LHCN-M2 (cell line): ENCODE measurements around the gene GRM3. TPM values are rescaled to one million over a fixed set of nuclear protein-coding genes. Genes with fewer than 3 reads are reported as not detected.

Experiments used
- DNase-seq: peaks from one replicate; pipeline ENCODE4 v3.0.0-alpha.2; 2012; ENCODE audit warnings: low read depth
- total RNA-seq: library from RNA; depleted of rRNA; stranded (reverse); fragments of >200 nt; gene quantifications from 2 replicates; pipeline ENCODE4 v1.2.3, GENCODE V29; 2014

GRM3 gene
- total RNA-seq, 1 experiment from 2014 or later, result not detected

- no peak for DNase-seq
Measured at GRCh38 chr7:86692755-86693154, 49.0 kb downstream of the GRM3 start.

DNA sequence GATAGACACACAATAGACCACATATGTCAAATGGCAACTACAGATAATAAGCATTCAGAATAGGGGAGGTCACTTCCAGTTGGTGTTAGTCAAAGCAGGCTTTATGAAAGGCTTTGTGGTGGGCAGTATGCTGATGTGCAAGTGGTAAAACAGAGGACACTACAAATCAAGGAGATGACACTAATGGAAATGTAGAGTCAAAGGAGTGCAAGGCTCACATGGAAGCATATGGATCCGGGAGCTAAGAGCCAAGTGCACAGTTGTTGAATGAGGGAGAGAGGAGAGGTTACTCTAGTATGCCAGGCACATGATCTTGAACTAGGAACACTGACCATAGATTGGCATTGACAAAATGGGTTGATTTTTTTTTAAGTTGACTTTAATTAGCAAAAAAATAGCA, 62.7 kb downstream of the GRM3 start:
- DNase-seq, result no peak

DNA sequence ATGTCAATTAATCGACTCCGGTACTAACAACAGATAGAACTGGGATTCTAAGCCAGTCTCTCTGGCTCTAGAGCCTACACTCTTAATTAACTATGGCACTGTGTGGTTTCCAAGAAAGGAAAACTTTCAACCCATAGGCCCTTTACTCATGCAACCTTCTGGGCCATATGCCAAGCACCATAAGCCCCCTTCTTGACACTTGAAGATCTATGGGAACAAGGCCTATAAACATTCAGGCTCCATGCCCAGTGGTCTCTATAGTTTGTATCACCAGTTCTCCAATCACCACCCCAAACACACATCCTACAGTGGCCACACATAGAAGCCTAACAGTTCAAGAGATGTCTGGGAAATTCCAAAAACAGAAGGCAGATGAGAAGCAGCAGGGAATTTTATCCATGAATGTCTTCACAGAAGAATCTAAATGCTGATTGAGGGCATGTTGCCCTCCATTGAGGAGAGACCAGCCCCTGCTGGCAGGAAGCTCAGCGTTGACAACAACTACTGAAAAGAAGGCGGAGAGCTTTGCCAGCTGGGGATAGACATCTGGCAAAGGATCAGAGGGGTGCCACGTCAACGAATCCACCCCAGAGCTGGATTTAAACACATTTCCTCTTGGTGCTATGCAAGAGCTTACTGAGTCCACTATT, 64.4 kb downstream of the GRM3 start:
- no peak for DNase-seq

- DNase-seq, result no peak
Measured at GRCh38 chr7:86720306-86720705, 76.6 kb downstream of the GRM3 start.

DNA sequence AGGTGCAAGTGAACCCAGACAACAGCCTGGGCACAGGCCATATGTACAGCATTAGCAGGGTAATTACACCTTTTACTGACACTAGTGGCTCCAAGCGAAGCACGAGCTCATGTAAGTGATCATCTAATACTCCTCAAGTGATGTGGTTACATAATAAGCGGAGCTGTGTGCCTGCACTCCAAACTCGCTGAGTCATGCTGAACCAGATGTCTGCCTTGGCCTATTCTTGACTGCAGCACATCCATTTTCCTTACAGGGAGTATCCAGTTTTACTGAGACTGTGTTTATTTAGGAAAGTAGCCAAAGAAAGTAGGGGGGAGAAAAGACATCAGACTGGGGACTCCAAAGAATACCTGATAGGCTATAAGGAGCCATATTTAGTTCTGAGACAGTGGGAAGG, 90.1 kb downstream of the GRM3 start:
- peak; percentile 8 for DNase-seq

GRCh38 chr7:86745013-86745745, 101.5 kb downstream of the GRM3 start:
- DNase-seq, result no peak

DNA sequence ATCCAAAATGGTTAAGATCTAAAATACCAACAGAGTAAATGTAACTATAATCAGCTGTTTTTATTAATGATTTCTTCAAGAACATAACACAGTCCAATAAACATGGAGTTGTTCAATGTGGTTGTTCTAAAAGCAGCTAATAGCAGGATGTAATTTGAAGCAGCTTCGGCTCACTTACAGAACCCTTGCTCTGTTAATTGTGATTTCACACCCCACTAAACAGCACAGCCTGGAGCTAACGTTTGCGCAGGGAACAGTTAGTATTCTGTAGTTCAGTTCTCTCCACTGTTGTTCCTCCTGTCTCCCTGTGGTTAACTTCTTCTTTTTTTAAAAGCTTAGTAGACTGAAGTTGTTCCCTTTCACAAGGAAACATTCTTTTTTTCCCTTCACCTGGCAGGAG, 104.0 kb downstream of the GRM3 start:
- no peak for DNase-seq

GRCh38 chr7:86748201-86748600, 104.5 kb downstream of the GRM3 start:
- no peak for DNase-seq

DNA sequence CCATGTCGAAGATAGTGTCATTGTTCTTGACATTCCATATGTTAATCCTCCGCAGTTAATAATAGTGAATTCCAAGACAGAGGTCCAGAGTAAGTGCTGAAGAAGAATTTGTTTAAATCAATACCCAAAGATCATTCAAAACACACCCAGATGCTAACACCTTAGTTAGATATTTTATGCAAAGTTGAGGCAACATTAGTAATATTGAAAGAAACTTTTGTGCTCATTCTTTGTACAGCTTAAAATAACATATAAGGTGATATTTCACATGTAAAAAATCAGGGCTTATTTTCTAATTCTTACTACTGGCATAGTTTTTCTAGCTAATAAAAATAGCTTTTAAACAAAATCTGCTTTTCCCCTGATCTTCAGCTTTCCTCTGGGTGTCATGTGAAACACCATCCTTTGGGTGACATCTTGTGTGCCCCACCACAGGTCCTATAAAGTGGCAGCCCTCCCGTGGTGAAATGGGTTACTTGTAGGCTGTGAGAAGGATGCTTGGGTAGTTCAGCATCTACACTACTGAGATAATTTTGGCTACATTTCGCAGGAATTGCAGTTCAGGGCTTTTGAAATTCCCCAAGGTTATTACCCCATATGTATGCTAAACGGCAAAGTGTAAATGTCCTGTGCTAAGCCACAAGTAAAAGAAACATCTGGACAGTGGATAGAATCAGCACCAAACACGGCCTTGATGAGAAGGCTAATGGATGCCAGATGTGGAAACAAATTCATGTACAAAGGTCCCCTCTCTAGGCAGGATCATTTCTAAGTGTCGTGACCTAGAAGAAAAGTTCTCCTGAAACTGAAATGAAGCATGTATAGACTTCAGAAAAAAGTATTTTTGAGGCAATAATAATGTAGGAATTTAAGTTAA, 105.4 kb downstream of the GRM3 start:
- no peak for DNase-seq

DNA sequence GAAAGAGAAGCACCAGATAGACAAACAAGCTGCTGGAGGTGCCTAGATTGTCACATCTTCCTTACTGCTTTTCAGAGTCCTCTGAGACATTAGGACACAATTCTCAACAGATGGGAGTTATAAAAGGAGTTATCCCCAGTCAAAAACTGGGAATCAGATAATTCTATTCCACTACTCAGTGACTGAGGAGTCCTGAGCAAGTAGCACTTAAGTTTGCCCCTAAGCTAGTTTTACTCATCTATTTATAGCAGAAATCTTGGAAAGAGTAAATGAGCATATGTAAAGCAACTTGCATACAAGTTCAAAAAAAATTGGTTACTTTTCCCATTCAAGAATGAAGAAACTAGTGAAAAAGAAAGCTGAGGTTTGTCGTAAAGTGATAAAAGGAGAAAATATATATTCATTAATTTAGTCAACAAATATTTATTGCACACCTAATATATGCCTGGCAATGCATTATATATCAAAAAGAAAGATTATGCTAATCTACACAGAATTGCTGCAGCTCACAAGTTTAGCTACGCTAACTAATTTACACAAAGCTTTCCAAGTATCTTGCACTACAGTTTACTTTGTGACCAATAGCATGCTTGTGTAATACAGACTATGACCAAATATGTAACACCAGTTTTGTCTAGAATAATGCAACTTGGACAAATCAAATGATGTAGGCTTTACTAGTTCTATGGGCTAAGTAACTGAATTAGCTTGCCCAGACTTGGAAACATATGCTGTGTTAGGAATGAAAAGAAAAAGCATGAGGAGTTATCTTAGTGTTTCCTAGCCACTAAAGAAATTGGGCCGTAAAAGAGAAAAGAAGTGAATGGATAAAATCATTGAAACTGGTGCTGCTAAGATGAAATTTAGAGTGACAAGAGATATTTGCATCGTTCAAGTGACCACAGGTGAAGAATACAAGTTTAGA, 106.3 kb downstream of the GRM3 start:
- no peak for DNase-seq

- DNase-seq, result no peak
Measured at GRCh38 chr7:86760236-86760635, 116.5 kb downstream of the GRM3 start.

DNA sequence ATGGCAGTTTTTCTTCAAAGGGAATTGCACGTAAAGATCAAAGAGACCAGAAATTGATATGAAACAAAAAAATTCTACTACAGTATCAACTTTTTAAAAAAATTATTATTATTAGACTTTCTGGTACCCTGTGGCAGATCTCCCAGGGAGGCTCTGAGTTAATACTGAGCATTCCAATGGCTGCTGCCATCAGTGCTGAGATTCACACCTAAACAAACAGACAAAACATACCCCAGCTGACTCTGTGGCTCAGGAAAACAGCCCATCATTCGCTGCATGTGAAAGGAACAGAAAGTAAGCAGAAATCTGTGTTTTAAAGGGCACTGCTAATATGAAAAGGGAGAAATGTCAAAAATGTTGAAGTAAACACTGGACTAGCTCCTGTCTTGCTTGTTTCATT, 118.4 kb downstream of the GRM3 start:
- DNase-seq, result no peak

DNA sequence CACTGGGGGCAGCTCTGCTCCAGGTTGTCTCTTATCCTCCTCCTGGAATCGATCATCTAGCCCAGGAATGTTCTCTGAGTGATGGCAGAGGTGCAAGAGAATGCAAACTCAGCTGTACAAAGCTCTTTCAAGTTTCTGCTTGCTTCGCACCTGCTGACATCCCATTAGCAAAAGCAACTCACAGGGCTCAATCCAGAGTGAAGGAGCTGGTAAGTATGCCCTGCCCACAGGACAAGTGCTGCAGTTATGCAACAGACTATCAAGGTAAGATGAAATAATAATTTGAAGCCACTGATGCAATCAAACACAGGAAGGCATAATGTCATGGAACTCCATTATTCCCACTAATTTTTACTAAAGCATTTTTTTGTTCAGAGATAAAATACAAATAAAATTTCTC, 122.2 kb downstream of the GRM3 start:
- DNase-seq, result no peak

DNA sequence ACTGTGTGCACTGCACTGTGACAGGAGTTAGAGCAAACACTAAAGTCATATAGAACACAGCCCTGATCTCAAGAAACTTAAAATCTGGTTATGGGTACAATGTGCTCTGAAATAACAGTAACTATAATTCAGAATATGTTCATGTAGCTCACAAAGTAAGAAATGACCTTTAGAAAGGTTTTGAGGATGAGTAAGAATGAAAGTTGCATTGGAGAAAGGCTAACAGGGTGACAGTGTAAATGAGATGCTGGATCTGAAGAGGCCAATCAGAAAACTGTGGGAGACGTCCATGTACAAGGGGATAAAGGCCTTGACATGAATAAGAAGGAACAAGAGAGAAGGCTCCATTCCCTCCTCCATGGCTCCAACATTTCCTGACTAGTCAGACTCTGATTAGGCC, 124.7 kb downstream of the GRM3 start:
- DNase-seq, result no peak

DNA sequence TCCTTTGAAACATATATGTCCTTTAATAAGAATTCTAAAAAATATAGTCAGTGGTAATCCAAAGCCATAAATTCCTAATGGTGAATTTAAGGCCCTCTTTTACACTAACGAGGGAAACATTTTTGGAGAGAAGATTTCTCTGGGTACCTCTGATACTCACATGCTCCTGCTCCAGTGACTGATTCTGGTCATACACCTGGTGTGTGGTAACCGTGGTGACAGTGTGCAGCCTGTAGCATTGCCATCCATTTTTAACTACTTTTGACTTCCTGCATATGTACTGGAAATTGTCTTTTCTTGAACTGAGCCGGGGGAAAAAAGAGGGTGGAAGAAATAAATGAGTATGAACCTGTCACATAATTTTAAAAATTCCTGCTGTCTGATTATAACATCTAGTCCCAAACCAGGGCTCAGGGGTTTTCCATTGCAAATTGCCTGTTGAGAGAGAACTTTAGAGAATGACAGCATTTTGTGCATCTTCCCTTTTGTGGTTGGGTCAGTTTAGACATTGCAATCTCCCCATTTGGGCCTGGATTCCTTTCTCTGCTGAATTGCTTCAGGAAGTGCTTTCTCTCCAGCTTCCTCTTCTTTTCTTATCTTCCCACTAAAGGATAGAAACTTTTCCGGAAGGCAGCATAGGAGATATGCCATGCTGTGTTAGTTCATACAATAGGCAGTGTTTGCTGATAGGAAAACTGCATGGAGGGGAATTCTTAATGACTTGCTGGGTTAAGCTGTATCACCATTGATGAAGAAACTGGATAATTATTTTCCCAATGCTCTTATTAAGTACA, 125.5 kb downstream of the GRM3 start:
- DNase-seq, result no peak

GRCh38 chr7:86773309-86773708, 129.6 kb downstream of the GRM3 start:
- no peak for DNase-seq

- no peak for DNase-seq
Measured at GRCh38 chr7:86775203-86775602, 131.5 kb downstream of the GRM3 start.

GRCh38 chr7:86776136-86776535, 132.4 kb downstream of the GRM3 start:
- no peak for DNase-seq

DNA sequence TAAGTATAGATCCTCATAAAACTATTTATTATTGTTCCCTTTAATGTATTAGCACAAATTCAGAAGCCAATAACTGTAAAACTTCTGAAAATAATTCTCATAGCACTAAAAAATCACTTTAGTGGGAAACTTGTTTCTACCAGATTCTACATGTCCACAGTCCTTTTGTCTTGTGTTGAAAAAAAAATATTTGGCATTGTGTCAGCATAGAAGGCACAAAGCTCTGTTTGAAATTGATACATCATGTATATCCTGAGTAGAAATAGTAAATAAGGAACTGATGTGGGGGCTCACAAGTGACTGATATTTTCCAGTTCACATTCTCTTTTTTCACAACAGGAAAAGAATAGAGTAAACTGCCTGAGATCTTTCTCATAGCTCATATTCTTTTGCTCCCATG, 134.6 kb downstream of the GRM3 start:
- no peak for DNase-seq

GRCh38 chr7:86784765-86785164, 141.1 kb downstream of the GRM3 start:
- DNase-seq, result no peak

- no peak for DNase-seq
Measured at GRCh38 chr7:86785641-86786040, 141.9 kb downstream of the GRM3 start.
